Peyer's patch (tissue), 4 donors: ENCODE data around the gene LMBR1.

ENCODE experiments used
- CTCF ChIP-seq, 6 experiments: fragments of 450-650 bp in 4 of 6; fragments of 200-600 bp in 2 of 6; sonication (generic) in 1 of 6; IDR thresholded peaks; one replicate each; pipeline ENCODE4 v1.5.1; 2017 to 2019; ENCODE audit warnings: antibody characterized with exemption in 6 of 6, mild to moderate bottlenecking in 3 of 6, moderate library complexity in 1 of 6
- POLR2A ChIP-seq, 2 donors: fragments of 450-650 bp; IDR thresholded peaks; one replicate each; pipeline ENCODE4 v1.5.1; 2017; ENCODE audit warnings: antibody characterized with exemption in 2 of 2, mild to moderate bottlenecking in 2 of 2, moderate library complexity in 2 of 2

GRCh38 chr7:156773966-156774365 lies 119.0 kb downstream of the LMBR1 start:
- TF ChIP-seq CTCF (IDR thresholded peaks at IDR 0.05) (no peak), POLR2A (IDR thresholded peaks at IDR 0.05) (no peak)
